ENCODE measurements around the gene MED8.

MED8 gene

GRCh38 chr1:43358121-43358745, 31.4 kb downstream of the MED8 start:
- peak; percentile 34 for DNase-seq

- no peak for DNase-seq
Measured at GRCh38 chr1:43357251-43357650, 32.3 kb downstream of the MED8 start.

- DNase-seq, result no peak
Measured at GRCh38 chr1:43354936-43355335, 34.7 kb downstream of the MED8 start.

GRCh38 chr1:43354471-43354870, 35.1 kb downstream of the MED8 start:
- no peak for DNase-seq

- DNase-seq, result no peak
Measured at GRCh38 chr1:43352881-43353280, 36.7 kb downstream of the MED8 start.

GRCh38 chr1:43352351-43352705, 37.3 kb downstream of the MED8 start:
- no peak for DNase-seq

- DNase-seq, result no peak
Measured at GRCh38 chr1:43351421-43352350, 37.9 kb downstream of the MED8 start.

- DNase-seq, result no peak
Measured at GRCh38 chr1:43350976-43351375, 38.6 kb downstream of the MED8 start.

- DNase-seq, result no peak
Measured at GRCh38 chr1:43349594-43350306, 39.9 kb downstream of the MED8 start.

- DNase-seq, result peak; percentile 95
Measured at GRCh38 chr1:43348809-43349593, 40.6 kb downstream of the MED8 start.

- peak; percentile 71 for DNase-seq
Measured at GRCh38 chr1:43348343-43348808, 41.2 kb downstream of the MED8 start.

GRCh38 chr1:43346636-43347035, 43.0 kb downstream of the MED8 start:
- no peak for DNase-seq

GRCh38 chr1:43345120-43345519, 44.5 kb downstream of the MED8 start:
- DNase-seq, result no peak

GRCh38 chr1:43344267-43344850, 45.2 kb downstream of the MED8 start:
- no peak for DNase-seq

- DNase-seq, result no peak
Measured at GRCh38 chr1:43340559-43340958, 49.0 kb downstream of the MED8 start.

GRCh38 chr1:43339584-43340232, 49.9 kb downstream of the MED8 start:
- no peak for DNase-seq

GRCh38 chr1:43338001-43338400, 51.6 kb downstream of the MED8 start:
- DNase-seq, result no peak

- DNase-seq, result no peak
Measured at GRCh38 chr1:43337588-43337987, 52.0 kb downstream of the MED8 start, which contains the start of gene MPL. Gene MPL (plus strand): TSS chr1:43337818. CDS start chr1:43337849, 31 bp downstream.

- no peak for DNase-seq
Measured at GRCh38 chr1:43334453-43335205, 55.0 kb downstream of the MED8 start.
